AG04450 (cell line): ENCODE results near the gene PDE4A. TPM values are rescaled to one million over a fixed set of nuclear protein-coding genes. Genes with fewer than 3 reads are reported as not detected.
"Not testable (repeated sequence)": the region's sequence is repeated elsewhere in the genome, so short reads cannot be mapped to it uniquely, and the experiment has no call there.

Experiments
- CTCF ChIA-PET: fragments of 300-600, 350-600 bp; formaldehyde crosslinking; extraction: SDS; loops from one replicate; lab custom pipeline; 2022; ENCODE audit warnings: antibody characterized with exemption, inconsistent platforms; lab: Charles Lee
- POLR2A ChIA-PET: fragments of 350-600 bp; formaldehyde crosslinking; extraction: SDS; loops from one replicate; lab custom pipeline; 2021; ENCODE audit warnings: antibody characterized with exemption, inconsistent platforms; lab: Yijun Ruan, JAX
- DNase-seq: peaks from one replicate; pipeline ENCODE4 v3.0.0-alpha.2; 2011; ENCODE audit warnings: low read depth, low spot score
- H3K27ac ChIP-seq: one replicate; pipeline ENCODE4 v1.5.1; 2012; ENCODE audit warnings: low read depth, low read length, control low read depth
- H3K27me3 ChIP-seq: one replicate; pipeline ENCODE4 v1.6.0; 2012; ENCODE audit warnings: low read length; ENCODE audit not compliant: control insufficient read depth, insufficient read depth
- H3K4me3 ChIP-seq: 2 replicates; pipeline ENCODE4 v1.5.1; 2011; ENCODE audit warnings: mild to moderate bottlenecking, low read depth, low read length, control low read depth
- H3K9me3 ChIP-seq: 2 replicates; pipeline ENCODE4 v1.5.1; 2012; ENCODE audit warnings: low read length; ENCODE audit not compliant: control insufficient read depth, insufficient read depth
- polyA plus RNA-seq: library from polyadenylated mRNA; depleted of rRNA; stranded (reverse); fragments of >200 nt; gene quantifications from 2 replicates; pipeline ENCODE4 v1.2.3, GENCODE V29; 2011
- TF ChIP-seq, protein P1 (sequence below): IDR thresholded peaks from 2 replicates; pipeline ENCODE4 v1.5.1; 2011; ENCODE audit warnings: low read depth, low read length, control low read depth, inconsistent platforms

PDE4A gene
- polyA plus RNA-seq, 1 experiment: 2.9 TPM

DNA sequence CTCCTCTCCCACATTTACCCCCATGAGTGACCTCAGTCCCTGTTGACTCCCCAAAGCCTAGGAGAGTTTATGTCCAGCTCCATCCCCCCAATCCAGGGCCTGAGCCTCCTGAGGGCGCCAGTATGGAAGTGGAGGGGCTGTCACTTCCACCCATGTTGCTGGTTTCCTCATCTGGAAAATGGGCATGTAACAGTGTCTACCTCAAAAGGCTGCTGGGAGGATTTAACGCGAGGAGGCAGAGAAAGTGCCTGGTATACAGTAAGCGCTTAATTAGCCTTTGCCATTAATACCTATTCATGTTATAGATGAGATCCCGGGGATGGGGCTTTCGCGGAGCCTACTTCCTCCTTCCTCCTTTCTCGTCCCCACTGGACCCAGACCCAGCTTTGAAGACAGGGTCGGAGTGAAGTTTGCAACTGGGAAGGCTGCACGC lies 40.4 kb upstream of the PDE4A start:
- TF ChIP-seq, protein P1, sequence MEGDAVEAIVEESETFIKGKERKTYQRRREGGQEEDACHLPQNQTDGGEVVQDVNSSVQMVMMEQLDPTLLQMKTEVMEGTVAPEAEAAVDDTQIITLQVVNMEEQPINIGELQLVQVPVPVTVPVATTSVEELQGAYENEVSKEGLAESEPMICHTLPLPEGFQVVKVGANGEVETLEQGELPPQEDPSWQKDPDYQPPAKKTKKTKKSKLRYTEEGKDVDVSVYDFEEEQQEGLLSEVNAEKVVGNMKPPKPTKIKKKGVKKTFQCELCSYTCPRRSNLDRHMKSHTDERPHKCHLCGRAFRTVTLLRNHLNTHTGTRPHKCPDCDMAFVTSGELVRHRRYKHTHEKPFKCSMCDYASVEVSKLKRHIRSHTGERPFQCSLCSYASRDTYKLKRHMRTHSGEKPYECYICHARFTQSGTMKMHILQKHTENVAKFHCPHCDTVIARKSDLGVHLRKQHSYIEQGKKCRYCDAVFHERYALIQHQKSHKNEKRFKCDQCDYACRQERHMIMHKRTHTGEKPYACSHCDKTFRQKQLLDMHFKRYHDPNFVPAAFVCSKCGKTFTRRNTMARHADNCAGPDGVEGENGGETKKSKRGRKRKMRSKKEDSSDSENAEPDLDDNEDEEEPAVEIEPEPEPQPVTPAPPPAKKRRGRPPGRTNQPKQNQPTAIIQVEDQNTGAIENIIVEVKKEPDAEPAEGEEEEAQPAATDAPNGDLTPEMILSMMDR: no peak

DNA sequence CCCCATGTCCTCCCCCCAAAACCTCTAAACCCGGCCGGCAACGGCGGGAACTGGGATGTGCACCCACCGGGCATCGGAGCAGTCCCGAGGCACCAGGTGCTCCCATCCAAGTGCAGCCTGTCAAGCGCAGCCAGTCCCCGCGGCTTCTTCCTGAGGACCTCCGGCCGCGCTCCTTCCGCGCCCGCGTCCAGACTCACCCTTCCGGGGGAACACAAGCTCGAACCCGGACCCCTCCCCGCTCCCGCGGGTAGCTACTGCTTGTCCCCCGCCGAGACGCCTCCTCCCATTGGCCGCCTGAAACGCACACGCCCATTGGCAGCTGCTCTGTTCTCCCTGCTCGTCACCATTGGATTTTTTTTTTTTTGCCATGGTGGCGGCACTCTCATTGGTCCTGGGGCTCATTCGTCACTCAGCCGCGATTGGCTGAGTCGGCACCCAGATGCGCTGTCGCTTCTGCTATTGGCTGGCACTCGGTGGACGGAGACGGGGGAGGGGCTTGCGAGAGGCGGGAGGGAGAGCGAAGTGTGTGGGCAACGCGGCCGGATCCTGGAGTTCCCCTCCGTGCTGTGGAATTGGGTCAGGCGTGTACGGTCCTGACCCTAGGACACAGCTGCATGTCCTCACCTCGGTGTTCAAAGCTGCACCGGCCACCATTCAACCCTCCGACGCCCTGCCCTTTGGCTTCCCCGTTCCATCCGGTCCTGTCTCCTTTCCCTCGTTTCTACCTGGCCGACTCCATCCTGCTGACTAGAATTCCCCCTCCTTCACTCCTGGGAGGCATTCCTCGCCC lies 39.8 kb upstream of the PDE4A start, which contains the start of gene TYK2:
TYK2 (minus strand) TSS at position 260 of the 790 bp plus-strand sequence. CDS start 2,166 bp downstream, outside the sequence.
- peak within 1 kb of the TSS; percentile 57 for H3K27ac ChIP-seq
- CTCF ChIA-PET: interaction anchor here (1.3 to 2.3 kb wide), 4 partner anchors 8 to 122 kb away, joined by 6 to 18 read pairs (median 10); no protein-coding TSS in a partner anchor
- H3K4me3 ChIP-seq: peak within 1 kb of the TSS; percentile 95
- no peaks in the 10 kb centered on the region; the same call in 1 of the 2 replicates for H3K9me3 ChIP-seq
- POLR2A ChIA-PET: interaction anchor here (0.6 to 1.5 kb wide), 7 partner anchors 8 to 246 kb away, joined by 3 to 13 read pairs (median 3); partner anchors contain the start of genes ICAM1 and RAVER1
- TF ChIP-seq, protein P1: no peak
- no peaks in the 10 kb centered on the region for H3K27me3 ChIP-seq
- peak; percentile 97 for DNase-seq

More for the DNA sequence above, 40.4 kb upstream of the PDE4A start:
- Histone ChIP-seq H3K9me3 (no peaks in the 10 kb centered on the region; the same call in 1 of the 2 replicates), H3K27ac (peak overlapping the region; percentile 52), H3K27me3 (no peaks in the 10 kb centered on the region), H3K4me3 (peak overlapping the region; percentile 95)
- CTCF ChIA-PET: interaction anchor here (1.3 to 2.3 kb wide), 4 partner anchors 9 to 121 kb away, joined by 6 to 18 read pairs (median 10); no protein-coding TSS in a partner anchor
- DNase-seq: no peak
- POLR2A ChIA-PET: interaction anchor here (0.5 to 1.5 kb wide), 7 partner anchors 9 to 121 kb away, joined by 3 to 13 read pairs (median 3); partner anchors contain the start of genes ICAM1 and RAVER1

DNA sequence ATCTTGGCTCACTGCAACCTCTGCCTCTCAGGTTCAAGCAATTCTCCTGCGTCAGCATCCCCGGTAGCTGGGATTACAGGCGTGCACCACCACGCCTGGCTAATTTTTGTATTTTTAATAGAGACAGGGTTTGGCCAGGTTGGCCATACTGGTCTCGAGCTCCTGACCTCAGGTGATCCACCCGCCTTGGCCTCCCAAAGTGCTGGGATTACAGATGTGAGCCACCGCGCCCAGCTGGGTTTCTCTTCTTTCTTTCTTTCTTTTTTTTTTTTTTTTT lies 37.2 kb upstream of the PDE4A start:
- CTCF ChIA-PET: interaction anchor here (0.7 kb wide), 2 partner anchors 12 to 114 kb away, joined by 3 read pairs; no protein-coding TSS in a partner anchor
- H3K4me3 ChIP-seq, H3K27ac ChIP-seq, DNase-seq, H3K9me3 ChIP-seq, H3K27me3 ChIP-seq: not testable (repeated sequence)
- POLR2A ChIA-PET: interaction anchor here (0.6 to 0.7 kb wide), 2 partner anchors 47 to 186 kb away, joined by 8 read pairs; partner anchors contain the start of gene CDKN2D

DNA sequence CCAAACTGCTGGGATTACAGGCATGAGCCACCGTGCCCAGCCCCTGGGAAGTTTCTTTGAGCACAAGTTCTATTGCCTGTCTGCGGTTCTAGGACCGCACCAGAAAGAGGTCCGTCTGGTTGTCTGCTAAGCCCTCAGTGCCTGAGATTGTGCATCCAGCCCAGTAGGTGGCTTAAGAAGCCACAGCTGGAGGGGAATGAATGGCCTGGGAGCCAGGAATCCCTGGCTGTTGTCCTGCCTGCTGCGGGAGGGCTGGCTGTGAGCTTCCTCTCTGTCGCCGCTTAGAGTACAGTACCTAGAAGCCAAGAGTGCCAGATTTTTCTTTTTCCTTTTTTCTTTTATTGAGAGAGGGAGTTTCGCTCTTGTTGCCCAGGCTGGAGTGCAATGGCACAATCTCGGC lies 35.8 kb upstream of the PDE4A start:
- ChIA-PET CTCF (no interaction called here), POLR2A (interaction anchor here (0.5 kb wide), 1 partner anchor 121 kb away, joined by 3 read pairs; no protein-coding TSS in a partner anchor)
- H3K27me3 ChIP-seq: no peaks in the 10 kb centered on the region

DNA sequence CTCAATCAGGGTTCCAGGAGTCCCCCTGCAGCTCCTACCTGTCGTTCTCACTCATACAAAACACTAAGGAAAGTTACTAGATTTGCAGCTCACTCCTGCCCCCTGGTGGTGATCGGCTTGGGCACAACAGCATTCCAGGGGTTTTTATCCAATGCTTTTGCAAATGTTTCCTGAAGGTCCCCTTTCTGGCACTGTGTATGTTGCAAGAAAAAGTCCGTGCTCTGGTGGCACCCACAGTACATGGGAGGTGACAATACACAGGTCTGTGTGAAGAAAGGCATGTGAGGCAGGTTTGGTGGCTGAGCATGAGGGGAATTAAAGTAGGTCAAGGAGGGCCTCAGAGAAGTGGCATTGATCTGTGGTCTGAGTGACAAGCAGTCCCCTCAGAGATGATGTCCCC lies 31.4 kb upstream of the PDE4A start:
- TF ChIP-seq, protein P1: peak; percentile 96
- Histone ChIP-seq H3K4me3 (no peak overlapping the region), H3K9me3 (no peaks in the 10 kb centered on the region), H3K27ac (peak overlapping the region; percentile 11), H3K27me3 (no peaks in the 10 kb centered on the region)
- DNase-seq: peak; percentile 50
- CTCF ChIA-PET: interaction anchor here (0.6 to 7.1 kb wide), 34 partner anchors 9 to 458 kb away, joined by 3 to 188 read pairs (median 4); partner anchors contain the start of genes CDC37, ICAM1, ICAM4 and TYK2
- POLR2A ChIA-PET: interaction anchor here (0.7 to 1.5 kb wide), 5 partner anchors 9 to 130 kb away, joined by 3 to 18 read pairs (median 3); partner anchors contain the start of gene TYK2

More for the DNA sequence above, 35.8 kb upstream of the PDE4A start:
- Histone ChIP-seq H3K4me3 (no peak overlapping the region), H3K9me3 (no peaks in the 10 kb centered on the region; the same call in 1 of the 2 replicates), H3K27ac (no peak overlapping the region)
- TF ChIP-seq, protein P1: no peak
- no peak for DNase-seq
